Stomach (tissue), 4 donors: ENCODE measurements around the gene ZNF385D.

ENCODE experiments used
- CTCF ChIP-seq, 7 experiments: fragments of 450-650 bp in 4 of 7; fragments of 200-600 bp in 3 of 7; sonication (generic) in 3 of 7; IDR thresholded peaks; one replicate each; pipeline ENCODE4 v1.5.1; 2016 to 2019; ENCODE audit warnings: antibody characterized with exemption in 7 of 7, control low read depth in 2 of 7, mild to moderate bottlenecking in 1 of 7
- POLR2A ChIP-seq, 4 donors: fragments of 450-650 bp; IDR thresholded peaks; one replicate each; pipeline ENCODE4 v1.6.1; 2016; ENCODE audit warnings: antibody characterized with exemption in 4 of 4, control low read depth in 2 of 4, mild to moderate bottlenecking in 1 of 4, moderate library complexity in 1 of 4

DNA sequence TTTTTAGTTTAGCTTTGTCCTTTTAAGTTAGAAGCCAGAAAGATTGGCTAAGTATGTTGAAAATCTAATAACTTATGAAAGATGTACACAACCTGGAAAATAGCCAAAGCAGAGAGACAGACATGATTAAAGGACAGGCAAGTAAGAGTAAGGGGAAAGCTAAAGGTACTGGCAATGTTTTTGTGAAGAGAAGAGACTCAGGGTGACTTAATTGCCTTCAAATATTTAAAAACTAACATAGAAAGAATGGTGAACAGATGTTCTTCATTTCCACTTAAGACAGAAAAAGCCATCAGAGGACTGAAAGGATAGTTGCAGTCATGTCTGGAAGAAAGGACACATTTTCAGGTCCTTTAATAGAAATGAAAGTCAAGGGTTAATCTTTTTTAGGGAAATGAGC is 68.8 kb downstream of the ZNF385D start:
- TF ChIP-seq CTCF (IDR thresholded peaks at IDR 0.05) (no peak), POLR2A (IDR thresholded peaks at IDR 0.05) (no peak)
